Activated CD4-positive, CD25-positive, alpha-beta regulatory T cell treated with anti-CD3 and anti-CD28 coated beads, Interleukin-2, amount 50 U/mL, for 16 hours (primary cell): ENCODE results near the gene PSMD9.
A peak's percentile ranks its signal among the peaks of the same experiment; 100 is the strongest.
"Not testable (repeated sequence)": the region's sequence is repeated elsewhere in the genome, so short reads cannot be mapped to it uniquely, and the experiment has no call there.

Experiments
- DNase-seq: peaks from one replicate; pipeline ENCODE4 v3.0.0-alpha.2; 2020; ENCODE audit warnings: low read depth, low spot score

PSMD9 gene

DNA sequence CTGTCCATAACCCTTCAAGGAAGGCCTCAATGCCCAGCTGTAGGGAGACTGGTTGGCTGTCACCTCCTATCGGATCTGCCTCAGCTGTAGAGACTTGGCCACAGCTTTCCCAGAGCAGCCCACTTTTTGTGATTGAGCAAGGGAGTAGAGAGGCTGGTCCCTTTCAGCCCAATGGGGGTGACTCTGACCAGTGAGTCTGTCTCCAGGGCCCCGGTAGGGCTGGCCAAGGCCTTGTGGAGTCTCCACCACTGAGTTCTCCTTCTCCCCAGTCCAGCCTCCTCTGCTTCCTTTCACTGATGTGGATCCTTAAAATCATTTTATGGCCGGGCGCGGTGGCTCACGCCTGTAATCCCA is 15.4 kb upstream of the PSMD9 start:
- DNase-seq, result no peak

DNA sequence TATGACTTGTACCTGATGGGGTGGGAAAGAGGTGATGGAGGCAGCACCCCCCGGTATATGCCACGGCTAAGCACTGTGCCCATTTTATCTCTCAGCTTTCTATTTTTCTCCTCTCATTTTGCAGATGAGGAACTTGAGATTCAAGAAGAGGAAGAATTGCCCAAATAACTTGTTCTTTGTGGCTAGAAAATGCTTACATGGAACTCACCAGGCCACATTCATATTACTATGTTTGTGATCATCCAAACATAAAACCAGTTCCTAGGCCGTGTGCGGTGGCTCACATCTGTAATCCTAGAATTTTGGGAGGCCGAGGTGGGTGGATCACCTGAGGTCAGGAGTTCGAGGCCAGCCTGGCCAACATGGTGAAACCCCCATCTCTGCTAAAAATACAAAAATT is 14.5 kb upstream of the PSMD9 start:
- DNase-seq, result no peak

DNA sequence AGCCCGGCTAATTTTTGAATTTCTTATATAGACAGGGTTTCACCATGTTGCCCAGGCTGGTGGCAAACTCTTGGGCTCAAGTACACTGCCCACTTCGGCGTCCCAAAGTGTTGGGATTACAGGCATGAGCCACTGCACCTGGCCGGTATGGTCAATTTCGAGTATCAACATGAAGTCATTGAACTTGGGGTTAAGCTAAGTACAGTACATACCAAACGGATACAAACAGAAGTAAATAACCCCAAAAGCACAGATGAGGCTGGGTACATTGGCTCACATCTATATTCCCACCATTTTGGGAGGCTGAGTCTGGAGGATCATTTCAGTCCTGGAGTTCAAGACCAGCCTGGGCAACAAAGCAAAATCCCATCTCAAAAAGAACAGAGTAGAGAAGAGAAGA is 13.0 kb upstream of the PSMD9 start:
- no peak for DNase-seq

DNA sequence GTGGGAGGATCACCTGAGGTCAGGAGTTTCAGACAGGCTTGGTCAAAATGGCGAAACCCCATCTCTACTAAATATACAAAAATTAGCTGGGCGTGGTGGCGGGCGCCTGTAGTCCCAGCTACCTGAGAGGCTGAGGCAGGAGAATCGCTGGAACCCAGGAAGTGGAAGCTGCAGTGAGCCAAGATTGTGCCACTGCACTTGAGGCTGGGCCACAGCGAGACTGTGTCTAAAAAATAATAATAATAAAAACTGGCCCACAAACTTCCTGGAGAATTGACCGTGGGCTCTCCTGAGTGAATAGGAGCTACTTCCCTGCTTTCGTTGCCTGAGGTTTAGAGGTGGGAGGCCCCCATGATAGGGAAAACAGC is 12.5 kb upstream of the PSMD9 start:
- DNase-seq, result not testable (repeated sequence)

DNA sequence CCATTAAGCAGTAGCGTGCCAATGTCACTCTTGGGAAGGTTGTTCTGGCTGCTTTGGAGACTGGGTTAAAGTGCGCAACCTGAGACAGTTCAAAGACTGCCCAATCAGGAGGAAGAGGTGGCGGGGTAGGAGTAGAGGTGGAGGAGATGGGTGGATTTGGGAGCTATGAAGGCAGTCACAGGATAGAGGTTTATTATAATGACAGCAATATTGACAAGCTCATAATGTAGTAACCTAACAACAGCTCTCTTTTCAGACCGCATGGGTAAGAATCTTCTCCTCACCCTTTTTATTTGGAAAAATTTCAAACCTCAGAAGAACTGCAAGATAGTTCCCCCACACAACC is 5.3 kb upstream of the PSMD9 start:
- DNase-seq, result no peak

DNA sequence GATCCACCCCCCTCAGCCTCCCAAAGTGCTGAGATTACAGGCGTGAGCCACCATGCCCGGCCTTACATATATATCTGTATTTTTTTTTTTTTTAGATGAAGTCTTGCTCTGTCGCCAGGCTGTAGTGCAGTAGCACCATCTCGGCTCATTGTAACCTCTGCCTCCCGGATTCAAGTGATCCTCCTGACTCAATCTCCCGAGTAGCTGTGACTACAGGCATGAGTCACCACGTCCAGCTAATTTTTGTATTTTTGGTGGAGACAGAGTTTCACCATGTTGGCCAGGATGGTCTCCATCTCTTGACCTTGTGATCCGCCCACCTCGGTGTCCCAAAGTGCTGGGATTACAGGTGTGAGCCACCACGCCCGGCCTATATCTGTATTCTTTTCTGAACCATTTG is 3.5 kb upstream of the PSMD9 start:
- DNase-seq, result not testable (repeated sequence)

DNA sequence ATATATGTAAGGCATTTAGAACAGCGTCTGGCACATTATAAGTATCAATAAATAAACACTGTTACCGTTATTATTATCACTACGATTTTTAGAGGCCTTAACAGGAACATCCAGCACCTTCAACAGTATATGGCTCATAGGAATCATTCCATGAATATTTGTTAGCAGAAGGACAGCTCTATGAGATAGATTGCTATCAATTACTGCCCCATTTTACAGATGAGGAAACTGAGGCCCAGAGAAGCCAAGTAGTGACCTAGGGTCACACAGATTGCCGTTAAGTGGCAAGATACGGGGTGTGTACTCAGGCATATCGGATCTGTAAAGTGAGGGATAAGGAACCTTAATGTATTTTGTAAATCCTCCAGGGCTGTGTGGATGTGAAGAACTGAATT is 510 bp upstream of the PSMD9 start:
- DNase-seq, result no peak

DNA sequence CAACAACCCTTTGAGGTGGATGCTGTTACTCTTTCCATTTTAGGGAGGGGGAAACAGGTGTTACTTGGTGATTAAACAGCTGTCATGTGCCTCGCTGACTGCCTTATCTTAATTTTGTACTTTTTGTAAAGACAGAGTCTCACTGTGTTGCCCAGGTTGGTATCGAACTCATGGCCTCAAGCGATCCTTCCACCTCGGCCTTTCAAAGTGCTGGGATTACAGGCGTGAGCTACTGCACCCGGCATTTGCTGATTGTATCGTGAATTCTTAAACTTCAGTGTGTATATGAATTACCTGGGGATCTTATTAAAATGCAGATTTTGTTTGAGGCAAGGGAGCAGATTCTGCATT is 659 bp downstream of the PSMD9 start:
- DNase-seq, result no peak

DNA sequence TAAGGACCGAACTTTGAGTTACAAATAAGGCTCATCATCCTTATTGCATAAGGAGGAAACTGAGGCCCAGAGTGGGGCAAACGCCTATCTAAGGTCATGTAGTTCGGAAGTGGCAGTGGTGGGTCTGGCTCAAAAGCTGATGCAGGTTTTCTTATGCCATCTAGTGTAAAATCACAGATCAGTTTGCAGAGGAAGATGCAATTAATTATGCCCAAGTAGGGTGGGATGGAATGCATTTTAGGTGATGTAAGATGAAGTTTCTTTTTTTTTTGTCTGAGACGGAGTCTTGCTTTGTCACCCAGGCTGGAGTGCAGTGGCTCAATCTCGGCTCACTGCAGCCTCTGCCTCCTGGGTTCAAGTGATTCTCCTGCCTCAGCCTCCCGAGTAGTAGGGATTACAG is 1.1 kb downstream of the PSMD9 start:
- DNase-seq, result not testable (repeated sequence)

DNA sequence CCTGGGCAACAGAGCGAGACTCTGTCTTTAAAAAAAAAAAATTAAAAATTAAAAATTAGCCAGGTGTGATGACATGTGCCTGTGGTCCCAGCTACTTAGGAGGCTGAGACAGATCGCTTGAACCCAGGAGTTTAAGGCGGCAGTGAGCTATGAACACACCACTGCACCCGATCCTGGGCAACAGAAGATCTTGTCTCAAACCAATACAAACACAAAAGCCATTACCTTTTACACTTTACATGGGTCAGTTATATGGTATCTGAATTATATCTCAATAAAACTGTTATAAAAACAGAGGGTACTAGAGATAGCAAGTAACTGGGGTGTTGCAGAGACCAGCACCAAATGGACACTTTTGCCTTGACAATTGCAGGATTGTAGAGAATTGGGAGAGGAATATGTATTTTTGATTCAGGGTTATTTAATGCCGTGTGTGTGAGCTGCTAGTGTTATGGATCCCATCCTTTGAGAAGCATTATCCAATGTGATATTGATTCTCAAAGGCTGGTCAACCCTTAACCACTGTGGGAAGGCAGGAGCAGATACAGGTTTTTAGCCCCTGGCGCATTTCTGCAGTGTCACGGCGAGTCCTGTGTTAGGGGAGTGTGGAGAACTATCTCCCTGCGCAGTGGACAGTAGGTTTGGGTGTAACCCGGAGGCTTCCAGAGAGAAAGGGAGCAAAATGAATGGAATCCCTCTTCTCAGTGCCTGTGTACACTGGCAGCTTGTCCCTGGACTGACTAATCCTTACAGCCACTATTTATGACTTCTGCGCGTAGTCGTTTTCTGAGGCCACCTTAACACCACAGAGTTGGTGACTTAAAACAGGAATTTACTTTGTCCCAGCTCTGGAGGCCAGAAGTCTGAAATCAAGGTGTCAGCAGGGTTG is 4.3 kb downstream of the PSMD9 start:
- DNase-seq, result no peak

DNA sequence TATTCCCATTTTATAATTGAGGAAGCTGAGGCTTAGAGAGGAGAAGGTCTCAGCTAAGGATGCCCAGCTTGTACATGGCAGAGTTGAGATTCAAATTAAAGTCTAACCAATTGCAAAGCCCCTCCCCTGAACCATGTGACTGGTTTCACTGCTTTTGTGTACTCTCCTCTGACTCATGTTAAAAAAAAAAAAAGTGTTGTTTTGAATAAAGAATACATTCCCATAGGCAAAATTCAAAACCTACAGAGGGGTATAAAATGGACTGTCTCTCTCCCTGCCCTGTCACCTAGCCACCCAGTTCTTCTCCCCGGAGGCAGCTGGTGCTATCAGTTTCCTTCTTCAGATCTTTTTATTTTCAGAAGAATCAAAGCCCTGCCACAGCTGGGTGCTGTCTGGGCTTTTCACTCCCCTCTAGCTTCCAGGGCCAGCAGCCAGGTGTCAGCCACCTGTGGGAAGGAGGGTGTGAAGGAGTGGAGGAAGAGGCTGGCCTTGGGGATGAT is 5.4 kb downstream of the PSMD9 start:
- DNase-seq, result no peak

DNA sequence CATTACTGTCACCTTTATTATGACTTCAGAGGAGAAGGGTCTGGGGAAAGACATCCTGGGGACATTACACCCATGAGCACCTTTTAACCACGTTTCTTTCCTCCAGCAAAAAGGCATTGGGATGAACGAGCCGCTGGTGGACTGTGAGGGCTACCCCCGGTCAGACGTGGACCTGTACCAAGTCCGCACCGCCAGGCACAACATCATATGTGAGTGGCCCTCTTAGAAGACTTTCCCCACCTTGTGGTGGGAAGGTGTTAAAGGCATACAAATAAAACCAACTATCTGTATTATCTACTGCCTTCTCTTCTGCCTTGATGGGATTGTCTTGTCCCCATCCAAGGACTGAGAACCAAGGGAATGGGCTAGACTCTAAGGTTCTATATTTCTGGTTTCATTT is 6.0 kb downstream of the PSMD9 start:
- no peak for DNase-seq

DNA sequence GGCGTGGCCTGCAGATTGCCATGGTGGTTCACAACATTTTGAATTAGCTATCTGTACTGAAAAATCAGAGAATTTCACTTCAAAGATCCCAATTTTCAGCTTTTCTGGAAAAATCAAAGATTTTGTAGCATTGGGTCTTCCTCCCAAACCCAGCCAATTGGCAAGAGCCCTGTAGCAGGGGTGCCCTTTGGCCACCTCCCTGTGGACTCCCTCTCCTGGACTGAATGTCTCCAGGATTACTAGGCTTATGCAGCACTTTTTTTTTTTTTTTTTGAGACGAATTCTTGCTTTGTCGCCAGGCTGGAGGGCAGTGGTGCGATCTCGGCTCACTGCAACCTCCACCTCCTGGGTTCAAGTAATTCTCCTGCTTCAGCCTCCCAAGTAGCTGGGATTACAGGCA is 9.7 kb downstream of the PSMD9 start:
- no peak for DNase-seq

DNA sequence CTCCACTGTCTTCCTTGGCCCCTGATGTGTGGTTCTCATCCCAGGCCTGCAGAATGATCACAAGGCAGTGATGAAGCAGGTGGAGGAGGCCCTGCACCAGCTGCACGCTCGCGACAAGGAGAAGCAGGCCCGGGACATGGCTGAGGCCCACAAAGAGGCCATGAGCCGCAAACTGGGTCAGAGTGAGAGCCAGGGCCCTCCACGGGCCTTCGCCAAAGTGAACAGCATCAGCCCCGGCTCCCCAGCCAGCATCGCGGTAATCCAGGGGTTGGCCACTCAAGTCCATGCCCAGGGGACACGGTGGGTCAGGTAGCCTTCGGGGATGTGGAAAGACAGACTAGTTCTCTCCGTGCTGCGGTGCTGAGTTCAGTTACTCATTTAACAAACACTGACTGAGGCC is 11.0 kb downstream of the PSMD9 start:
- no peak for DNase-seq

DNA sequence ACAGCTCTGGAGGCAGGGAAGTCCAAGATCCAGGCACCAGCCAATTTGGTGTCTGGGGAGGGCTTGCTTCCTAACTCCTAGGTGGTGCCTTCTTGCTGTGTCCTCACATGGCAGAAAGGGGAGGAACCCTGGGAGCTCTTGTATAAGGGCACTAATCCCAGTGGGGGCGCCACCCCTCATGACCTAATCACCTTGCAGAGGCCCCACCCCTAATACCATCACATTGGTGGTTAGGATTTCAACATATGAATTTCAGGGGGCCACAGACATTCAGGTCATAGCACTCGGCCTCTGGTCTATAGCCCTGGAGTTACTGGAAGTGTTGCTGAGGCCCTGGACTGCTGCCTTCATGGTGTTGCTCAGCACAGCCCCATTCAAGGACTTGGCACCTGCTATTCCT is 14.6 kb downstream of the PSMD9 start:
- no peak for DNase-seq

DNA sequence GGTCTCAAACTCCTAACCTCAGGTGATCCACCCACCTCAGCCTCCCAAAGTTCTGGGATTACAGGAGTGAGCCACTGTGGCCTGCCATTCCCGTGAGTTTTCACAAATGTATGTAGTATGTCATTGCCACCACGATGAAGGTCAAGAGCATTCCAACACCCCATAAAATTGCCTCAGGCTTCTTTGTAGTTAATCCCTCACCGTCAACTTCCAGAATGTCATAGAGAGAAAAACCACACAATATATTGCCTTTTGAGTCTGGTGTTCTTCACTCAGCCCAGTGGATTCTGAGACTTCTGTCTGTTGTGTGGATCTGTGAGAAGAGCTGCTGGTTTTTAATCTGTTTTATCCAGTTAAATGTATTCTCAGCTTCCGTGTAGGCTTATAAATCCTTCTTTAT is 17.2 kb downstream of the PSMD9 start:
- DNase-seq, result no peak

DNA sequence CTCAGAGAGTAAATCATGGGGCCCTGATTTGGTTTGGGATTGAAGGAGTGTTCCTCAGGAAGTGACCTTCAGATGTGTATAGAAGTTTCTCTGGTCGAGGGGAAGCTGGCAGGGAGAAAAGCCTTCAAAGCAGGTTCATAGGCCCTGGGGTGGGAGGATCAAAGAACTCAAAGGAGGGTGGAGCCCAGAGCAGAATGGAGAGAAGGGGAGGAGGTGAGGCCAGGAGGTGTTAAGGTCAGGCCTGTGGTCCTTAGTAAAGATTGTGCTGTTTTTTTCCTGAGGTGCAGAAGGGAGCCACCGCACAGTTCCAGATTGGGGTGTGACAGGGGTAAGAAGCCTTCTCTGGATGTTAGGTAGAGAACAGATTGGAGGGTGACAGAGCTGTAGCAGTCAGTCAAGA is 20.1 kb downstream of the PSMD9 start:
- DNase-seq, result no peak

DNA sequence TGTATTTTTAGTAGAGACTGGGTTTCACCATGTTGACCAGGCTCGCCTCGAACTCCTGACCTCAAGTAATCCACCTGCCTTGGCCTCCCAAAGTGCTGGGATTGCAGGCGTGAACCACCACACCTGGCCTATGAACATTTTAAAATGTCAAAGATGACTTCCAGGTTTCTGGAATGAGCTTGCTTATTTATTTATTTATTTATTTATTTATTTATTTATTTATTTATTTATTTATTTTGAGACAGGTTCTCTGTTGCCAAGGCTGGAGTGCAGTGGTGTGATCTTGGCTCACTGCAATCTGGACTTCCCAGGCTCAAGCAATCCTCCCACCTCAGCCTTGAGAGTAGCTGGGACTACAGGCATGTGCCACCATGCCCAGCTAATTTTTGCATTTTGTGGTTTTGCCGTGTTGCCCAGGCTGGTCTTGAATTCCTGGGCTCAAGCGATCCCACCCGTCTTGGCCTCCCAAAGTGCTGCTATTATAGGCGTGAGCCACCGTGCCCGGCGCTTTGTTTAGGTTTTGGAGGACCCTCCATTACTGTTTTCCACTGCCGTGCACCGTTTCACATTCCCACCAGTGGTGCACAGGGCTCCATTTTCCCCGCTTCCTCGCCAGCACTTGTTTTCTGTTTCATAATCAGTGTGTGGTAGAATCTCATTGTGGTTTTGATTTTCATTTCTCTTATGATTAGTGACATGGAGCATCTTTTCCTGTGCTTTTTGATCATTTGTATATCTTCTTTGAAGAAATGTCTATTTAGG is 23.4 kb downstream of the PSMD9 start:
- DNase-seq, result no peak

DNA sequence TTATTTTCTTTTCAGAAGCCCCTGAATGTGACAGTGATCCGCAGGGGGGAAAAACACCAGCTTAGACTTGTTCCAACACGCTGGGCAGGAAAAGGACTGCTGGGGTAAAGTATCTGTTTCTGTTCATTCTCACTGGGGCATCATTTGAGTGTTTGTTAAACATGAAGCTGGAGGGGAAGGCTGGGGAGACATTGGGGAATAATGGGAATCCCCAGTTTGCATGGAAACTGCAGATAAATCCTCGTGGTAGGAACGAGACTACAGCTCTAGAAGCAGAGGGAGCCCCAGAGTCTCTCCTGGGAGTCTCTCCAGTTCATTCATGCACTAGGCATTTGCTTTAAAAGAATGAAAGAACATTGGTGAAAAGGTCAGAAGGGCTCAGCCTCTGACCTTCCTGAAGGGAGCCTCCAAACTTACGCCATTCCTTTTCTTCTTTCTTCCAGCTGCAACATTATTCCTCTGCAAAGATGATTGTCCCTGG is 27.3 kb downstream of the PSMD9 start:
- DNase-seq, result no peak

DNA sequence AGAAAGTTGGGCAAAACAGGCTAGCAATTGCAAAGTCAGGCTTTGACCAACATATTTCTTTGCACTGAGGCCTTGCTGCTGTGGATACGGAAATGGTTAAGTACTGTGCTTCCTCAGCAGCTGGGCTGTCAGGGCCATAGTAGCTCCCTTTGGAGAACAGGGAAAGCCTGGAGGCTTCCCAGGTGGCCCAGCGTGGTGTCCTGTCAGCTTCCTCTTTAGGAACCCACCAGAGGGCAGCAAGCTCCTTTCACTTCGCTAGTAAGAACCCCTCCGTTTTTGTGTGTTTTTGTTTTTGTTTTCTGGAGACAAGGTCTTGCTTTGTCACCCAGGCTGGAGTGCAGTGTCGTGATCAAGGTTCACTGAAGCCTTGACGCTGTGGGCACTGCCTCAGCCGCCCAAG is 28.1 kb downstream of the PSMD9 start:
- DNase-seq, result no peak

DNA sequence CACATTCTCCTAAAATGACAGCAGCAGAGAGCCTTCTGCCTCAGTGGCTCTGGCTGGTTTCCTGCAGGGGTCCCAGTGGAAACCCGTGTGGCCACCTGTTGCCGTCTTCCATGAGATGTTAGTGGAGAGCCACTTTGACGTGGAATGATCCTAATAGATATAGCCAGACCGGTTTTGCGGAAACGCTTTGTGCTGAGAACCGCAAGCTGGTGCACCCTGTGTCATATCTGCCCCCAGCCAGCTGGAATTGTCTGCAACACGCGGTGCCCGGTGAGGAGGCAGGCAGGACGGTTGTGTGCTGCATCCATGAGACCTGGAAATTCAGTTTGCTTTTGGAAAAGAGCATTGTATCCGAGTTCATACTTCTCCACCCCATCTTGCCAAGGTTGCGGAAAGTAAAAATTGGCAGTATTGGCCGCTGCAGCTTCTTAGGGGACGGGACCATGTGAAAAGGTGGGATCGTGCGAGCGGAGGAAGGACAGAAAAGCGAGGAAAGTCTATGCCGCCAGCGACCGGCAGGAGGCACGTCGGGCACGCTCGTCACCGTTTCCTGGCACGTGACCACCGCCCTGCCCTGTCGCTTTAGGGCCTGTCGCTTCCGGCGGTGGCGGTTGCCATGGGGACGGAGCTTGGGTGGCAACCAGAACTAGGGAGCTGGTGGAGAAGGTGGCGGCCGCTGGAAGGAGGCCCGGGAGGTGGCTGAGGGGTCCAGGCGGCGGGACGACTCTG is 29.5 kb downstream of the PSMD9 start, which contains the start of gene CFAP251:
CFAP251 (plus strand) TSS at position 643 of the 729 bp plus-strand sequence. CDS start 2,714 bp downstream, outside the sequence.
- peak; percentile 93 for DNase-seq

DNA sequence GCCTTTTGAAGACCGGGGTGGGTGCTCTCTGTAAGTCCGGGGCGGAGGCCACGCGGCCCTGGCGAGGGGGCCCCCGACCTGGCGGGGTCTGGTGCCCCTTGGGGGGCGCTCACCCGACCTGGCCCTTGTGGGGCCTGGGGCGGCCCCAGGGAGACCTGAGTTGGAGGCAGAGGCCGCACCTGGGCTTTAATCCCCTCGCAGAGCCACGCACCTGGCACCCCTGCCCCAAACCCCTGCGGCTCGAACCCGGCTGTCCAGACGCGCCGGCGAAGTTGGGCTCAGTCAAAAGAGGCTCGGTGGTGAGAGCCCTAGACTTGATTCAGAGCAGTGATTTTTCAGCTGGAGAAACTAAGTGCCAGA is 30.1 kb downstream of the PSMD9 start:
- DNase-seq, result no peak
